HG03135 (cell line): Measurements from ENCODE around the gene TMEM131L.

Experiments used
- ATAC-seq: cut with Tn5 transposase; IDR thresholded peaks from one replicate; pipeline ENCODE4 v1.9.1; 2021; ENCODE audit warnings: mild to moderate bottlenecking, moderate library complexity; ENCODE audit not compliant: unreplicated experiment

TMEM131L gene

DNA sequence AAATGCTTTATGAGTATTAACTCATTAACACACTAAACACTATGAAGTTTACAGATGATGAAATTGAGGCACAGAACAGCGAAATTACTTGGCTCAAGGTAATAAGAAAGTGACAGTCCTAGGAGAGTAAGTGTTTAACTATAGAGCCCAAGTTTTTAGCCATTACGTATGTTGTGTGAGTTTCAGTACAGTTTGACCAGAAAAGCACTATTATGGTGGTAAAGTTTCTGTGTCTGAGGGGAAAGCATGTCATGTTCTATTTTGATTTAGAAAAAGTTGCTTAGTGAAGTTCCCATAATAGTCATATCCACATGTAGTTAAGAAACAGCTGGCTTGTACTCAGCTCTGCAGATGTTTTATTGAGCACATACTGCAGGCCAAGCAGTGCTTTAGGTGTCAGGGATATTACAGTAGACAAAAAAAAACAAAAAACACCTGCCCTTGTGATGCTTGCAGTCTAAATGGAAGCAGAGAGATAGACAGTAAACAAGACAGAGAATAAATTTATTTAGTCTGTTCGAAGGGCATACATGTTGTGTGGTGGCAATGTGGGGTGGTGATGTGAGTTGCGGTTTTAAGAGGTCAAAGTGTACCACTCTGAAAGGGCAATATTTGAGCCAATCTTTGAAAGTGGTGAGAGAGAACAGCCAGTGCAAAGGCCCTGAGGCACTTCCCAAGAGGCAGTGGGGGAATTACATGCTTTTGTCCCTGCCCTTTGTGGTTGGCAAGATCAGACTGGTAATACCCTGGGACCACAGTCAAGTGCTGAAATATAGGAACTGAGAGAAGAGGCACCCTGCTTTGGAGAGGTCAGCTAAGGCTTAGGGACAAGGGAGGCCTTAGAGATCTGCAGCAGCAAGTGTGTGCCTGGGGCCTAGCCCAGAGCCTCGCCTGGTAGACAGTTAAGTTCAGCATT lies 6.2 kb downstream of the TMEM131L start:
- ATAC-seq = peak; percentile 44

DNA sequence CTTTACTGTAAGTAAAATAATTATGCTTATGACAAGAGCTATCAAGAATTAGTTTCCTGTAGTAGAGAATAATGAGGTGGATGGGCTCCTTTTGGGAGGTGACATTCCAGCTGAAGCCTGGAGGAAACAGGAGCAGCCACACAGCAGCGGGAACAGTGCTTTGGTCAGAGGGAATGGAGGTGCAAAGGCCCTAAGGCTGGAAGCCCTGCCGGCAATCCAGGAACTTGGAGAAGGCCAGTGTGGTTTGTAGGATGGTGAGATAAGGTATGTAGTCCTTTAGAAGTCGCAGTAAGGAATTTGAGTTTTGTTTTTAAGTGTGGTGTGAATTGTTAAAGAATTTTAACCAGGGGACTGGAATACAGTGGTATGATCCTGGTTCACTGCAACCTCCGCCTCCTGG lies 8.1 kb downstream of the TMEM131L start:
- ATAC-seq = no peak

DNA sequence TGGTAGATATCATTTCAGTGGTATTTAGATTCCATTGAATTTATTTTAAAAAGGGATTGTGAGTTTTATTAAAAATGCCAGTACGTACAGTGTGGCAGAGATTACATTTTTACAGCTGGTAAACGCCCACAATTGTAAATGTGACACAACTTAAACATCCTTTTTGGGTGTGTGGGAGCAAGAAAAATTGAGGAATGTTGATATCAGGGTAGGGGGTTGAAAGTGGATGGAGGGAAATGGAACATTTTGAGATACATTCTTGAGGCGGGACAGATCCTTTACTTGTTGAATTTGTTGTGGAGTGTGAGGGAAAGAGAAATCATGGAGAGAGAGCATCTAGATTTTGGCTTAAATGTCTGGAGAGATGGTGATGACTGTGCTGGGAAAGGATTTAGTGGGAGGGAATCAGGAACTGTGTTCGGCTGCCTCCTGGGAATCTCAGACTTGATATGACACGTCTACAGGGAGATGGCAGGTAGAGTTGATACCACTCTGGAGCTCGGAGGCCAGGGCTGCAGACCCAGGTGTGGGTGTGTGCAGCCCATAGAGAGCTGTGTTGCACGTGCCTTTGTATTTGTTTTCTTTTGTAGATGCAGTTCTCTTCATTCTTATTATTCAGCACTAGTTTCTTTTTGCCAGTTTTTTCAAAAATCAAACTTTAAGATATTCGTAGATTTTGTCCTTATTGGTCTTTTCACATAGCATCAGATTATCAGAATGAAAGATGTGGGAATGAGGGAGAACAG lies 10.8 kb downstream of the TMEM131L start:
- ATAC-seq = no peak

DNA sequence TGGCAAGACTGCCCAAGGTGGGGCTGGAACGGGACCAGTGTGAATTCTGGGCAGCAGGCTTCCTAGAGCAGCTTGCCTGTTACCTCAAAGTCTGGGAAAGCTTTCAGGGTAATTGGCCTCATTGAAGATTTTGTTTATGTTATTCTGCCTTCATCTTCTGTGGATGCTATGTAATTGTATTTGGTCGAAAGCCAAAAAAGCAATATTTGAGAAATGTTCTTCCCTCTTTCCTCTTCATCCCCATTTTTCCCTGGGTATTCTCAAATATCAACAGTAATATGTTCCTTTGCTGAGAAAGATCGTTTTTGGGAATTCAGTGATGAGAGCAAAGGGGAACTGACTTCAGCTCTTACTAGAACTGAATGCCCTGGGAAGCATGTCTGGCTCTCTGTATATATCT lies 12.9 kb downstream of the TMEM131L start:
- no peak for ATAC-seq

DNA sequence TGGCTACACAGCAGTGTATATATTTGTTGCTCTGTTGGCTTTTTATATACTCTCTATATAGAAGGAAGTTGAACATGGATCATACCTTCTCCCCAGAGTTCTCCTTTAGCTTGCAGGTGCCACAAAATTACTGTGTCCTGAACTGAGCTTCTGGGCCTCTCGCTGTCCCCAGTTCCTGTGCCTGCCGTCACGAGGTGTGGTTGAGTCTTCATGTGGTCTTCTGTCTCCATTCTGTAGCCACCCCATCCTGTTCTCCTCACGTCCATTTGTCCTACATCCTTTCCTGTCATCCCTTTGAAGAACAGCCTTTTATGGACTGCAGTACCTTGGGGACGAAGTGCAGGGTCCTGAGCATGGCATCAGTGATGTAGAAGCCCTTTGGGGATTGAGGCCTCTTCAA lies 14.5 kb downstream of the TMEM131L start:
- ATAC-seq = no peak

DNA sequence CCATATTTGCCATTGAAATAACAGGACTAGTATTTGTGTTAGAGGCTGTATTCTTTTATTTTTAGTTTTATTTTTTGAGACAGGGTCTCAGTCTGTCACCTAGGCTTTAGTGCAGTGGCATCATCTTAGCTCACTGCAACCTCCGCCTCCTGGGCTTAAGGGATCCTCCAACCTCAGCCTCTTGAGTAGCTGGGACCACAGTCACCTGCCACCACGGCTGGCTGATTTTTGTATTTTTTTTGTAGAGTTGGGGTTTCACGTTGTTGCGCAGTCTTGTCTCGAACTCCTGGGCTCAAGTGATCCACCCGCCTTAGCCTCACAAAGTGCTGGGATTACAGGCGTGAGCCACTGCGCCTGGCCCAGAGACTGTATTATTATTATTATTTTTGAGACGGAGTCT lies 15.3 kb downstream of the TMEM131L start:
- ATAC-seq = no peak

DNA sequence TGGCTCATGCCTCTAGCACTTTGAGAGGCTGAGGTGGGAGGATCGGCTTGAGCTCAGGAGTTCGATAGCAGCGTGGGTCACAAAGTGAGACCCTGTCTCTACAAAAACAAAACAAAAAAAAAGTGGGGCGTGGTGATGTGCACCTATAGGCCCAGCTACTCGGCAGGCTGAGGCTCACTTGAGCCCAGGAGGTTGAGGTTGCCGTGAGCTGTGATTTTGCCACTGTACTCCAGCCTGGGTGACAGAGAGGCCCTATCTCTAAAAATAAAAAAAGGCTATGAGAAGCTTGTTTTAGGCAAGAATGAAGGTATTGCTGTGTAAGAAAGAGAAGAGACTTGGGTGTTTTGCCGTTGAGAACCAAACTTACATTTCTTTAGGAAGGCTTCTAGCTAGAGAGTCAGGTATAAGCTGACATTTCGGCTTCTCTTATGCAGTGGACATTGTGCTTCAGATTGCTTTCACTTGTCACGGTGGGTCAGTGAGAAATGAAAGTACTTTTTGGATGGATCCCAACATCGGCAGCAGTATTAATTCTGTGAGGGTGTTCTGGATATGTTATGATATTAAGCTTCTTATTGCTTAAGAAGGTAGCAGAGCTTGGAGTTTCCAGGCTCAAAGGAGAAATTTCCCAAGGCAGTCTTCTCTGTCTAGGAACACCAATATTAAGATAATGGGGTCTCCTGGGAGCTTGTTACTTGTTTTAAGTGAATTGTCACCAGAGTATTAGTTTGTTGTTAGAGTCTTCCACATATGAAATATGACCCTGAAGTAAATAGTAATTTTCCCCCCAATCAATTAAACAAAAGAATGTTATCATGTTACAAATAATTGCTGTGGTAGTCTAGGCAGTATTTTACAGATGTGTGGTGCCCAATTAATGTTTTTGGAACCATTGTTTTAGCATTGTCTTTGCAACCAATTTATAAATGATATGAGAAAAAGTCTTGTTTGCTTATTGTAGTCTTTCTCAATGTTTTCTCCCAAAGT lies 17.6 kb downstream of the TMEM131L start:
- no peak for ATAC-seq

DNA sequence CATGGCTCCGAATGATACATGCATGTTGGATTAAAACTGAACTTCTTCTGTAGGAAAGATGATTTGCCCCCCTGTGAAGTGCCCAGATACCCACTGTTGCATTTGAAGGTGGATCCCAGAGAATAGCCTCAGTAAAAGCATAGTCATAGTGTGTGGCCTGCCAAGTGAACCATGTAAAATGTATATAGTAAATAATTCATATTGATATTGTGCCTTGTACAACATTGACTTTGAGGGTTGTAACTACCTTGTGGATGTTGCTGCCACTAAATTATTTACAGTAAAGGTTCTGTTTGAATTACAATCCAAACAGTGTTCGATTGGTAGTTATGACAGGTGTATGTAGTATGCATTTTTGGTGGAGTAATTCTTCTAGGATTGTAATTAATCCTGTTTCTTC lies 19.2 kb downstream of the TMEM131L start:
- ATAC-seq = no peak

DNA sequence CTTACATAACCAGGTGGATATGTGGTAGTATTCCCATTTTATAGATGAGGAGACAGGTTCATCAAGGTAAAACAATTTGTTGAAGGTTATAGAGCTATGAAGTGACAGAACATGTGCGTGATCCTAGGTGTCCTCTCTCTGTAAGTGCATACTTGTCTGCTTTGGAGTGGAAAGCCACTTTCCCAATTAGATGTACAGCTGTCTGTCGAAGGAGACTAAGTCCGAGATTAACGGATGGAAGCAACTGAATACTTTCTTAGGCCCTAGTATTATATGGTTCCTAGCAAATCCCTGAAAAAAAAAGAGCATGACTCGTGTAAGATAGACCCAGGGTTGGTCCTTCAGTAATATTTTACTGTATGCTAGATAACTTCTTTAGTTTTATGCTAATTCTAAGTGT lies 19.7 kb downstream of the TMEM131L start:
- ATAC-seq = no peak

DNA sequence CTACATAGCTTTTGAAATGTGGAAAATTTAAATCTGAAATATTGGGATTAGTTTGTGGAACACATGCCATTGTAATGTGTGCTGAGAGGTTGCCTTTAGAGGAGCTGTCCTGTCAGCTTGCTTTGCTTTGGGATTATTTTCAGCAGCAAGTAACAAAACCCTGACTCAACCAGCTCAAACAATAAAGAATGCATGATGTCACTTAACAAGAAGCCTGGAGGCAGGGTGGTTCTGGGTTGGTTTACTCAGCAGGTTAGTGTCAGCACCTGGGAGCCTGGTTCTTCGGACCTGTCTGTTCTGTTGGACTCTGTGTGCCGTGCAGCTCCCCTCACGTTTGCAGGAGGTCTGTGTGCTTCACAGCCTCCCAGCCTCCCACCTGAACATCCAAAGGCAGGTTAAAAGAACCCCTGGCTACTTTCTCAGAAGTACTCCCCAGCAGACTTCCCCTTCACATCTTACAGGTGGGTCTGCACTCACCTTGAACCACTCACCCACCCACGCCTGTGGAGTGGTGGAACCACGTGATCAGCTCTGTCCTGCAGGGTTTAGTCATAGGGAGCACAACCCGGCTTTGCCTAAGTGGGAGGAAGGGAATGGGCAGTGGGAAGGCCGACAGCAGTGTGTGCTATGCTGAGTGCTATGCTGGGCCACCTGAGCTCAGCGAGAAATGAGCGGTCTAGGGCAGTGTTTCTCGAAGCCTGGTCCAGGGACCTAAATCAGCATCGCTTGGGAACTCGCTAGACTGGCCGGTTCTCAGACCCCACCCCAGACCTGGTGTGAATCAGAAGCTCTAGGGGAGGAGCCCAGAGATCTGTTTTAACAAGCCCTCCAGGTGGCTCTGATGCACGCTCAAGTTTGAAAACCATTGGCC lies 20.4 kb downstream of the TMEM131L start:
- no peak for ATAC-seq

DNA sequence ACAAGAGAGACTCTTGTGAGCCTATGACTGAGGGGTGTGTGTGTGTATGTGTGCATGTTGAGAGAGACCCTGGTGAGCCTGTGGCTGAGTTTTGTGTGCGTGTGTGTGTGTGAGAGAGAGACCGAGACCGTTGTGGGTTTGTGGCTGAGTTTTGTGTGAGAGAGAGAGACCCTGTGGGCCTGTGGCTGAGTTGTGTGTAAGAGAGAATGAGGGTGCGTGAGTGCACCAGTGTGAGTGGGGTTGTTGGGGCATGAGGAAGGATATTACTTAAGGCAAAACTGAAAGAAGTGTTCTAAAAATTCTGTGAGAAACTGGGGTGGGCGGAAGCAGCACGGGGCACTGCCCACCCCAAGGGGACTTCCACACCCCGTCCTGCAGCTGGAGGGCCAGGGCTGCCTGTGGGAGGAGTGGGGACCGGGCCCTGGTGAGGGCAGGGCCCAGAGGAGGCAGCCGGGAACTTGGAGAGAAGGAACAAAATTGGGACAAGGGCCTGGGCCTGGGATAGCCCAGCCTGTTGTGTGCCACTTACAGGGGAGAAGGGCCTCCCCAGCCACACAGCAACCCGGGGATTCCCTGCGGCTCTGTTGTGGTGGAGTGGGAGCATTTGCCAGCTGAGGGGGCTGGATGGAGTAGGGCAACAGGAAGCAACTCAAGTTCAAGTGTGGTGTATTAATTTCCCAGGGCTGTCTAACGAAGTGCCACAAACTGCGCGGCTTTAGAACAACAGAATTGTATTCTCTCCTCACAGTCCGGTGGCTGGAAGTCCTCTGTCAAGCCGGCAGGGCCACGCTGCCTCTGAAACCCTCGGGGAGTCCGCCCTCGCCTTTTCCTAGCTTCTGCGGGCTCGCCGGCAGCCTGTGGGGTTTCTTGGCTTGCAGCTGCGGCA lies 22.1 kb downstream of the TMEM131L start:
- ATAC-seq = peak; percentile 46

DNA sequence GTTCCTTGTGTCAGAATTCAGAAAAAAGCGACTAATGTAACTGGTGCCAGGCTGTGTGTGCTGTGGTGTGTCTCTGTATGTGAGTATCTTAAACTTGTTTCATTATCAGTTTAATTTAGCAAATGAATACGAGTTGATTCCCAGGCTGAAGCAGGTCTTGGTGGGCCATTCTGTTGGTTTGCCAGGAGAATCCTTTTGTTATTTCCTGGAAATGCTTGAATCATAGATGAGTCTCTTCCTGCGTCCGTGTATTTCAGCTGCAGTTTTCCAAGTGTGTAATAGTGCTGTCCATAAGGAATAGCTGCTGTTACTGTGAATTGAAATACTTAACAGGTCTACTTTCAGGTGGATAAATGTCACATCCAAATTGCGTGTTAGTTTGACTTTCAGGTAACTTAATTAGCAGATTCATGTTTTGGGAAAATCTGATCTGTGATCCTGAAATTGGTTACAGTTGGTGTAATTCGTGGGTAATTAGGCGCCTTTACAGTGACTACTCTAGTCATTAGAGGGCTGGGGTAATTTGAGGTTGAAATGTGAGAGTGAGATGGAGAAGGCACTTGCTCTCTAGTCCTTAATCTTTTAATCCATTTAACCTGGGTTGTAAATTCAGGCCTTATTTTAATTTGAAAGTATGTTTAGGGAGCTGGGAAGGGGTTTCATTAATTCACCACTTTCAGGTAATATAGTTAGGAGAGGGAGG lies 23.8 kb downstream of the TMEM131L start:
- ATAC-seq = no peak

DNA sequence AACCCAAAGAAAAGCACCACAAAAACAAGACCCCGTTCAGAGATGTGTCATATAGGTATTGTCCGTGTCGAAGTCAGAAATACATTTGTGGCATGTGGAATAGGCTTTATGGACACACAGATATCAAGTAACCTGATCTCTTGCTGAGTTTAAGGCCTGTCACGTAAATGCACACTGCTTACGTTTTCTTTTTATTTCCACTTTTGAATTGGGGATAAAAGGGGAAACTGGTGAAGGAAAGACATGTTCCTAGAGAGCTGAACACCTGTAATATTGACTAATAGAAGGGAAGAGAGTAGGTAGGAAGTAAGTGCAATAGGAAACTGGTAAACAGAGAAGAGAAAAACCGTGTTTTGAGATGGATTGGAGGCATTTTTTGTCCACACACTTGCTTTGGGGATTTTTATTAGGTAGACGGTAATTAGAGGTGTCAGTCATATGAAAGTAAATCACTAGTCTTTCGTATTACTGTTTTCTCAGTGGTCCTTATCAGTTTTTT lies 24.9 kb downstream of the TMEM131L start:
- ATAC-seq = no peak

DNA sequence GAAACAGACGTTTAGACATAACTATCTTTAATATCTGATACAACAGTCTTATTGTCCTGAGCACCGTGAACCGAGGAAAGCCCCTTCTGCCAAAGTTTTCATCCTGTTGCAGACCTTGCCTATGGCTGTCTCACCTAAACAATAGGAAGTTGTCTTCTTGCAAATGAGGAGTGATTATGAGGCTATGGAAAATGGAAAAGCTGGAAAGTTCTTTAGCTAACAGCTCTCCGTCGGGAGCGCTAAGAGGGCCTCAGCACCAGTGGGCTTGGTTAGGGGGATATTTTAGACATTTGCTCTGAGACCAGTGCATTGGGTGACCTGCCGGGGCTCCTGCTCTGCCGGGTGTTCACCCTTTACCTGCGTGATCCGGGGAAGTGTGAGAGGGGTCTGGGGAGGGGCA lies 28.4 kb downstream of the TMEM131L start:
- no peak for ATAC-seq

DNA sequence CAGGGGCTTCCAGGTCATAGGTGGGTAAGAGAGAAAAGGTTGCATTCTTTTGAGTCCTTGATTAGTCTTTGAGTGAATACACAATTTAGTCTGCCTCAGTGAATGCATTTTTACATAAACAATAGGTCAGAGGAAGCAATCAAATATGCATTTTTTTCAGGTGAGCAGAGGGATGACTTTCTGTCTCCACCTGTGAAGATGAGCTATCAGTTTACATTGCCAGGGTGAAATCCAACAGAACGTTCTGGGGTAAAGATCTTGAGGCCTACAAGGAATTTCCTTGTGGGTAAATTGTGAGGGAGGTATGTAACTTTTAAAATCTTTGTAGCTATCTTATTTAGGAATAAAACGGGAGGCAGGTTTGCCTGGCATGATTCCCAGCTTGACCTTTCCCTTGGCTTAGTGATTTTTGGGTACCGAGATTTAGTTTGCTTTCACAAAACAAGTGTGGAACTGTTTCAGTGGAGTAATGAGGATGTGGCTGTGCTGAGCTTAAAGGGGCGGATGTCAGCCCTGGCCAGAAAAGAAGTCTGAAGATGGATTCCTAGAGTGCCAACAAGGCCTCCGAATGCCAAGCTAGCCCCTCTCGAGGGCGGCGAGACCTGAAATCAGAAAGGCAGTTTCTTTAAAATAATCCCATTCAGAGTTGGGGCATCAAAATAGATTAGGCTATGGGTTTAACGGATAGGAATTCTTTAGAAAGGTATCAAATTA lies 29.5 kb downstream of the TMEM131L start:
- ATAC-seq = no peak

DNA sequence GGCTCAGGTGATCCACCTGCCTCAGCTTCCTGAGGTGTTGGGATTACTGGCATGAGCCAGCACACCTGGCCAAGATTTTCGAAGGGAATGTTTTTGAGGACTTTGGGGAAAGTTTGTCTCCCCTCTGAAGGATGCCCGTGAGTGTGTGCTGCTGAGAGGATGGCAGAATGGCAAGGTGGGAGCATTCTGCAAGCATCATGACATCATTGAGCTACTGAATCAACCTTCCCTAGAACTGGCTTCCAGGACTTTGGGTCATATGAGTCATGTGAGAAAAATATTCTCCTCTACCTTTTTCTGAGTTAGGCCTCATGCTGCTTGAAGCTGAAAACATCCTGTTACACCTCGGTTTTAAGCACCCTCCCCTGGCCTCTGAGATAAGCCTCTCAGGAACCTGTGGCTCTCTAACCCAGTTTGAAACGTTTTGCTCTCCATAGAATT lies 31.0 kb downstream of the TMEM131L start:
- peak; percentile 49 for ATAC-seq
